A549 (cell line): ENCODE data around the gene TMPRSS7. TPM values are rescaled to one million over a fixed set of nuclear protein-coding genes. Genes with fewer than 3 reads are reported as not detected.

ENCODE experiments used
- ATAC-seq, 2 experiments: fragments of 200-7000 bp in 1 of 2; fragments of >200 bp in 1 of 2; cut with Nextera tagmentation in 1 of 2; cut with Tn5 transposase in 1 of 2; 3 replicates each; pipeline versions ENCODE4 v1.8.0 to v1.9.1; 2018 to 2020; ENCODE audit warnings: mild to moderate bottlenecking in 1 of 2, moderate library complexity in 1 of 2
- CTCF ChIA-PET: fragments of 300-600 bp; sonication (Branson Sonifier 250); formaldehyde crosslinking; extraction: SDS; loops from one replicate; lab custom pipeline; 2021; ENCODE audit warnings: antibody characterized with exemption, inconsistent platforms; lab: Yijun Ruan, JAX
- POLR2A ChIA-PET: fragments of 350-600 bp; formaldehyde crosslinking; extraction: SDS; loops from one replicate; lab custom pipeline; 2021; ENCODE audit warnings: antibody characterized with exemption, inconsistent platforms; lab: Yijun Ruan, JAX
- DNase-seq, 2 experiments: peaks; one replicate each; pipeline versions ENCODE4 v3.0.0 to v3.0.0-alpha.2; 2011 to 2016; ENCODE audit warnings: low read depth in 1 of 2, low spot score in 1 of 2
- FAIRE-seq: peaks from 2 replicates; lab custom pipeline; 2011; peaks lifted over from hg19 to GRCh38; lab: Jason Lieb, UNC
- H3K27ac ChIP-seq, 2 experiments: fragments of >200 bp; sonication (Bioruptor Twin); formaldehyde crosslinking; 3 replicates each; pipeline ENCODE4 v1.5.1; 2016 to 2017
- H3K4me1 ChIP-seq: fragments of >200 bp; sonication (Bioruptor Twin); formaldehyde crosslinking; 3 replicates; pipeline ENCODE4 v1.6.1; 2016
- H3K4me2 ChIP-seq: fragments of >200 bp; sonication (Bioruptor Twin); formaldehyde crosslinking; 3 replicates; pipeline ENCODE4 v1.6.1; 2016
- H3K4me3 ChIP-seq: fragments of >200 bp; sonication (Bioruptor Twin); formaldehyde crosslinking; 3 replicates; pipeline ENCODE4 v1.5.1; 2016
- H3K9me3 ChIP-seq: fragments of >200 bp; sonication (Bioruptor Twin); formaldehyde crosslinking; 3 replicates; pipeline ENCODE4 v1.6.1; 2016
- CBX8 ChIP-seq: fragments of 200-600 bp; sonication (generic); IDR thresholded peaks from 2 replicates; pipeline ENCODE4 v1.6.1; 2016
- CHD4 ChIP-seq: fragments of 200-600 bp; sonication (generic); IDR thresholded peaks from 2 replicates; pipeline ENCODE4 v1.6.1; 2016; ENCODE audit warnings: antibody characterized with exemption, mild to moderate bottlenecking, borderline replicate concordance
- EHF ChIP-seq: fragments of 250-450 bp; sonication (Bioruptor Pico); IDR thresholded peaks from 2 replicates; pipeline ENCODE4 v1.5.0; 2020; ENCODE audit warnings: mild to moderate bottlenecking
- EP300 ChIP-seq, 2 experiments: fragments of >200 bp; sonication (Bioruptor Twin); formaldehyde crosslinking; IDR thresholded peaks; 2 replicates in 1 of 2; 3 replicates in 1 of 2; pipeline ENCODE4 v1.6.1; 2016 to 2017
- FOXS1 ChIP-seq: fragments of 250-450 bp; sonication (Bioruptor Pico); IDR thresholded peaks from 2 replicates; pipeline ENCODE4 v1.5.0; 2020; ENCODE audit warnings: mild to moderate bottlenecking, moderate library complexity
- GATA3 ChIP-seq: IDR thresholded peaks from 2 replicates; pipeline ENCODE4 v1.6.1; 2012; ENCODE audit warnings: borderline replicate concordance
- HEYL ChIP-seq: fragments of 250-450 bp; sonication (Bioruptor Pico); IDR thresholded peaks from 2 replicates; pipeline ENCODE4 v1.8.0; 2021; ENCODE audit warnings: mild to moderate bottlenecking, moderate library complexity
- HOXB5 ChIP-seq: fragments of 250-450 bp; sonication (Bioruptor Pico); IDR thresholded peaks from 2 replicates; pipeline ENCODE4 v1.5.0; 2020; ENCODE audit warnings: mild to moderate bottlenecking, moderate library complexity
- JUN ChIP-seq, 2 experiments: fragments of >200 bp; sonication (Bioruptor Twin); formaldehyde crosslinking; IDR thresholded peaks; 2 replicates in 1 of 2; 3 replicates in 1 of 2; pipeline ENCODE4 v1.6.1; 2016 to 2017
- KDM1A ChIP-seq: fragments of 200-600 bp; sonication (generic); IDR thresholded peaks from 2 replicates; pipeline ENCODE4 v1.6.1; 2016; ENCODE audit warnings: low read depth, mild to moderate bottlenecking
- NR3C1 ChIP-seq: fragments of >200 bp; sonication (Bioruptor Twin); formaldehyde crosslinking; IDR thresholded peaks from 3 replicates; pipeline ENCODE4 v1.6.1; 2017
- PHF8 ChIP-seq: fragments of 200-600 bp; sonication (generic); IDR thresholded peaks from 2 replicates; pipeline ENCODE4 v1.6.1; 2016; ENCODE audit warnings: low read depth, mild to moderate bottlenecking, antibody characterized with exemption, moderate library complexity, borderline replicate concordance
- RARB ChIP-seq: fragments of 250-450 bp; sonication (Bioruptor Pico); IDR thresholded peaks from 2 replicates; pipeline ENCODE4 v1.8.0; 2021; ENCODE audit warnings: mild to moderate bottlenecking, moderate library complexity
- RCOR1 ChIP-seq: fragments of 150-350 bp; IDR thresholded peaks from 2 replicates; pipeline ENCODE4 v1.6.1; 2014; ENCODE audit warnings: antibody characterized with exemption, low read length, low read depth
- RFX5 ChIP-seq: fragments of 450-650 bp; IDR thresholded peaks from 2 replicates; pipeline ENCODE4 v1.7.1; 2014; ENCODE audit warnings: antibody characterized with exemption, mild to moderate bottlenecking, moderate library complexity
- RNF2 ChIP-seq: fragments of 200-600 bp; sonication (generic); IDR thresholded peaks from 2 replicates; pipeline ENCODE4 v1.6.1; 2016; ENCODE audit warnings: low read depth, mild to moderate bottlenecking, antibody characterized with exemption, moderate library complexity, borderline replicate concordance
- SMC3 ChIP-seq: fragments of >200 bp; sonication (Bioruptor Twin); formaldehyde crosslinking; IDR thresholded peaks from 3 replicates; pipeline ENCODE4 v1.6.1; 2018; ENCODE audit warnings: inconsistent platforms
- ZC3H11A ChIP-seq: fragments of 450-650 bp; IDR thresholded peaks from 2 replicates; pipeline ENCODE4 v1.6.1; 2014; ENCODE audit warnings: antibody characterized with exemption, mild to moderate bottlenecking
- WGBS: methylation state at CpG from one replicate; pipeline ENCODE4 v1.1.6; 2017; ENCODE audit errors: missing lambda C conversion rate; 5-methylcytosine and 5-hydroxymethylcytosine counted together
- polyA plus RNA-seq, 4 experiments: library from polyadenylated mRNA; depleted of rRNA in 3 of 4; stranded (reverse); fragments of >200 nt; fragmentation: RNase III in 1 of 4; extraction: RNeasy Plus Mini Kit Qiagen cat#74134 plus additional on column Dnase treatment in 1 of 4; gene quantifications; 2 replicates in 3 of 4; 3 replicates in 1 of 4; pipeline ENCODE4 v1.2.3, GENCODE V29; 2011 to 2017
- TF ChIP-seq, protein P1 (sequence below): fragments of >200 bp; sonication (Bioruptor Twin); formaldehyde crosslinking; IDR thresholded peaks from 2 replicates; pipeline ENCODE4 v1.6.1; 2016
- TF ChIP-seq, protein P2 (sequence below): fragments of >200 bp; sonication (Bioruptor Twin); formaldehyde crosslinking; IDR thresholded peaks from 3 replicates; pipeline ENCODE4 v1.6.1; 2016
- TF ChIP-seq, protein P3 (sequence below): fragments of 200-600 bp; sonication (generic); IDR thresholded peaks from 2 replicates; pipeline ENCODE4 v1.6.1; 2016; ENCODE audit warnings: antibody characterized with exemption, mild to moderate bottlenecking, moderate library complexity
- TF ChIP-seq, protein P4 (sequence below): fragments of >200 bp; sonication (Bioruptor Twin); formaldehyde crosslinking; IDR thresholded peaks from 3 replicates; pipeline ENCODE4 v1.5.1; 2016

Gene TMPRSS7
- polyA plus RNA-seq, 2 of the 4 experiments (the other 2 are of a cell fraction): 0.04 to 0.09 TPM

DNA sequence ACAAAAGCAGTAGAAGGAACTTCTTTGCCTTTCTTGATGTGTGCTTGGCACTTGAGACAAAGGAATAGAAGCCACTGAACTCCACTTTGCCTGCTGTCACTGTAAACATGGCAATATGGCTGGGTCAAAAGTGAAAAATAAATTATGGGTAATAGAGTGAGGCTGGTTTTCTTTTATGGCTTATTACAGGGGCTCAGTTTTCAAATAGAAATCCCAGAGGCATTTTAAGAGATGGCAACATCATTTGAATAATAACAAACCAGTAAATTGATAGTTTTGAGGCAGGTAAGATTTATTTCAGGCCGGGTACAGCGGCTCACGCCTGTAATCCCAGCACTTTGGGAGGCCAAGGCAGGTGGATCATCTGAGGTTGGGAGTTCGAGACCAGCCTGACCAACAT lies 54.4 kb downstream of the TMPRSS7 start:
- Histone ChIP-seq H3K4me2 (no peak overlapping the region; the same call in 2 of the 3 replicates), H3K9me3 (no peaks in the 10 kb centered on the region), H3K4me1 (peaks cover 32% of the 10 kb centered on the region), H3K4me3 (no peak overlapping the region), H3K27ac (no peak overlapping the region)
- no peak for DNase-seq
- ChIA-PET CTCF (interaction anchor here (1.1 to 1.7 kb wide), 2 partner anchors 46 to 100 kb away, joined by 4 read pairs; no protein-coding TSS in a partner anchor), POLR2A (no interaction called here)
- no peak for ATAC-seq
- no peak for FAIRE-seq
- WGBS: 81% methylated on average over 4 of the region's 4 CpGs
- TF ChIP-seq, protein P1, sequence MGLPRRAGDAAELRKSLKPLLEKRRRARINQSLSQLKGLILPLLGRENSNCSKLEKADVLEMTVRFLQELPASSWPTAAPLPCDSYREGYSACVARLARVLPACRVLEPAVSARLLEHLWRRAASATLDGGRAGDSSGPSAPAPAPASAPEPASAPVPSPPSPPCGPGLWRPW: no peak
- TF ChIP-seq PHF8: 0 out of 2 replicates have a peak, but pooled peaks have one; percentile 19

DNA sequence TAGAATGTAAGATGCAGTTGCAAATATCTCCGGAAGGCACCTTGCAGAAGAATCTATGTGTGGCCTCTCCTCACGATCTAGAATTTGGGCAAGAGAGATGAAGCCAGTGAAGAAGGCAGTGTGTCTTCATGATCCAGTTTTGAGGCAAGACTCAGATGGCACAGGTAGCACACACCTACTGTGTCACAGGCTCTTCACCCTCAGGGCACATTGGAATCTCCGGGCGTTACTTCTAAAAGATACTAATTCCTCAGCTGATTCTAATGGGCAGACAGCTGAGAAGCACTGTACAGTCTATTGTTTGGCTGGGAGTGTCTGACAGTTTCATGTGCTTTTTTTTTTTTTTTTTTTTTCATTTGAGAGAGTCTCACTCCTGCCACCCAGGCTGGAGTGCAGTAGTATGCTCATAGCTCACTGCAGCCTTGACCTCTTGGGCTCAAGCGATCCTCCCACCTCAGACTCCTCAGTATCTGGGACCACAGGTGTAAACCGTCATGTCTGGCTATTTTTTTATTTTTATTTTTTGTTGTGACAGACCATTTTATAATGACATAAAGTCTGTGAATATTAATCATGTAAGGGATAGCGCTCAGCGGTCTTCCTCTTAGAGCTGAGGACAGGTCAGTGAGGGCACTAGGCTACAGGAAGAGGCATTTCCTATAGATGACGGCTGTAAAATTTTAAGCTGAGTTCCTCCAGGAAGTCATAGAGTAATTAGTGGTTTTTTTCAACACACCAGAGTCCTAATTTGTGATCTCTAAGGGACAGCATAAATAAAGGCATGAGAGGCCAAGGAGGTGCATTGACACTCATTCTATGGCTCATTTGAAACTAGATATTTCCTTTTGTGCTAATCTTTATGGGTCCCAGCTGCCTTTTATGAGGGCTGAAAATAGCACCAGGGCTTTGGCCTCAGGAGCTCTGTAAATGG lies 55.7 kb downstream of the TMPRSS7 start:
- TF ChIP-seq JUN (IDR thresholded peaks at IDR 0.05) (no peak), HEYL (no peak), ZC3H11A (no peak), CHD4 (no peak), KDM1A (no peak), EP300 (IDR thresholded peaks at IDR 0.05) (no peak), RARB (CRISPR knock-in tag) (no peak), RCOR1 (no peak), RNF2 (no peak), CBX8 (no peak), FOXS1 (CRISPR knock-in tag) (no peak), NR3C1 (no peak), EHF (CRISPR knock-in tag) (no peak), GATA3 (no peak), RFX5 (no peak), SMC3 (no peak), HOXB5 (no peak)
- TF ChIP-seq, protein P2, sequence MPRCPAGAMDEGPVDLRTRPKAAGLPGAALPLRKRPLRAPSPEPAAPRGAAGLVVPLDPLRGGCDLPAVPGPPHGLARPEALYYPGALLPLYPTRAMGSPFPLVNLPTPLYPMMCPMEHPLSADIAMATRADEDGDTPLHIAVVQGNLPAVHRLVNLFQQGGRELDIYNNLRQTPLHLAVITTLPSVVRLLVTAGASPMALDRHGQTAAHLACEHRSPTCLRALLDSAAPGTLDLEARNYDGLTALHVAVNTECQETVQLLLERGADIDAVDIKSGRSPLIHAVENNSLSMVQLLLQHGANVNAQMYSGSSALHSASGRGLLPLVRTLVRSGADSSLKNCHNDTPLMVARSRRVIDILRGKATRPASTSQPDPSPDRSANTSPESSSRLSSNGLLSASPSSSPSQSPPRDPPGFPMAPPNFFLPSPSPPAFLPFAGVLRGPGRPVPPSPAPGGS: no peak
- TF ChIP-seq, protein P3, sequence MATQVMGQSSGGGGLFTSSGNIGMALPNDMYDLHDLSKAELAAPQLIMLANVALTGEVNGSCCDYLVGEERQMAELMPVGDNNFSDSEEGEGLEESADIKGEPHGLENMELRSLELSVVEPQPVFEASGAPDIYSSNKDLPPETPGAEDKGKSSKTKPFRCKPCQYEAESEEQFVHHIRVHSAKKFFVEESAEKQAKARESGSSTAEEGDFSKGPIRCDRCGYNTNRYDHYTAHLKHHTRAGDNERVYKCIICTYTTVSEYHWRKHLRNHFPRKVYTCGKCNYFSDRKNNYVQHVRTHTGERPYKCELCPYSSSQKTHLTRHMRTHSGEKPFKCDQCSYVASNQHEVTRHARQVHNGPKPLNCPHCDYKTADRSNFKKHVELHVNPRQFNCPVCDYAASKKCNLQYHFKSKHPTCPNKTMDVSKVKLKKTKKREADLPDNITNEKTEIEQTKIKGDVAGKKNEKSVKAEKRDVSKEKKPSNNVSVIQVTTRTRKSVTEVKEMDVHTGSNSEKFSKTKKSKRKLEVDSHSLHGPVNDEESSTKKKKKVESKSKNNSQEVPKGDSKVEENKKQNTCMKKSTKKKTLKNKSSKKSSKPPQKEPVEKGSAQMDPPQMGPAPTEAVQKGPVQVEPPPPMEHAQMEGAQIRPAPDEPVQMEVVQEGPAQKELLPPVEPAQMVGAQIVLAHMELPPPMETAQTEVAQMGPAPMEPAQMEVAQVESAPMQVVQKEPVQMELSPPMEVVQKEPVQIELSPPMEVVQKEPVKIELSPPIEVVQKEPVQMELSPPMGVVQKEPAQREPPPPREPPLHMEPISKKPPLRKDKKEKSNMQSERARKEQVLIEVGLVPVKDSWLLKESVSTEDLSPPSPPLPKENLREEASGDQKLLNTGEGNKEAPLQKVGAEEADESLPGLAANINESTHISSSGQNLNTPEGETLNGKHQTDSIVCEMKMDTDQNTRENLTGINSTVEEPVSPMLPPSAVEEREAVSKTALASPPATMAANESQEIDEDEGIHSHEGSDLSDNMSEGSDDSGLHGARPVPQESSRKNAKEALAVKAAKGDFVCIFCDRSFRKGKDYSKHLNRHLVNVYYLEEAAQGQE: no peak
- TF ChIP-seq, protein P4, sequence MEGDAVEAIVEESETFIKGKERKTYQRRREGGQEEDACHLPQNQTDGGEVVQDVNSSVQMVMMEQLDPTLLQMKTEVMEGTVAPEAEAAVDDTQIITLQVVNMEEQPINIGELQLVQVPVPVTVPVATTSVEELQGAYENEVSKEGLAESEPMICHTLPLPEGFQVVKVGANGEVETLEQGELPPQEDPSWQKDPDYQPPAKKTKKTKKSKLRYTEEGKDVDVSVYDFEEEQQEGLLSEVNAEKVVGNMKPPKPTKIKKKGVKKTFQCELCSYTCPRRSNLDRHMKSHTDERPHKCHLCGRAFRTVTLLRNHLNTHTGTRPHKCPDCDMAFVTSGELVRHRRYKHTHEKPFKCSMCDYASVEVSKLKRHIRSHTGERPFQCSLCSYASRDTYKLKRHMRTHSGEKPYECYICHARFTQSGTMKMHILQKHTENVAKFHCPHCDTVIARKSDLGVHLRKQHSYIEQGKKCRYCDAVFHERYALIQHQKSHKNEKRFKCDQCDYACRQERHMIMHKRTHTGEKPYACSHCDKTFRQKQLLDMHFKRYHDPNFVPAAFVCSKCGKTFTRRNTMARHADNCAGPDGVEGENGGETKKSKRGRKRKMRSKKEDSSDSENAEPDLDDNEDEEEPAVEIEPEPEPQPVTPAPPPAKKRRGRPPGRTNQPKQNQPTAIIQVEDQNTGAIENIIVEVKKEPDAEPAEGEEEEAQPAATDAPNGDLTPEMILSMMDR: no peak
- no peak overlapping the region for H3K4me2 ChIP-seq
- ATAC-seq (no peak), FAIRE-seq (no peak), DNase-seq (no peak)
- ChIA-PET CTCF (interaction anchor here (1.0 kb wide), 2 partner anchors 11 to 33 kb away, joined by 3 read pairs; no protein-coding TSS in a partner anchor), POLR2A (no interaction called here)
- H3K9me3 ChIP-seq: no peaks in the 10 kb centered on the region
- no peak overlapping the region for H3K27ac ChIP-seq
- no peak overlapping the region for H3K4me3 ChIP-seq
- WGBS: 89% methylated on average over 9 of the region's 9 CpGs
- H3K4me1 ChIP-seq: peaks cover 27% of the 10 kb centered on the region
